ENCODE data around the gene POMGNT1.

POMGNT1 gene

GRCh38 chr1:46206399-46206798 lies 8.2 kb upstream of the POMGNT1 start:
- FAIRE-seq, result no peak

- no peak for FAIRE-seq
These were observed 7.6 kb upstream of the POMGNT1 start for GRCh38 chr1:46205791-46206190.

- FAIRE-seq, result no peak
These were observed 6.9 kb upstream of the POMGNT1 start for GRCh38 chr1:46205141-46205540.

- no peak for FAIRE-seq
These were observed 6.1 kb upstream of the POMGNT1 start for GRCh38 chr1:46204406-46204742.

GRCh38 chr1:46203738-46204405 lies 5.6 kb upstream of the POMGNT1 start:
- no peak for FAIRE-seq

- FAIRE-seq, result no peak
These were observed 1.1 kb upstream of the POMGNT1 start for GRCh38 chr1:46199233-46199749.

GRCh38 chr1:46197560-46197963 lies 672 bp downstream of the POMGNT1 start:
- no peak for FAIRE-seq

- no peak for FAIRE-seq
These were observed 1.6 kb downstream of the POMGNT1 start for GRCh38 chr1:46196609-46197008.

GRCh38 chr1:46194641-46195193 lies 3.5 kb downstream of the POMGNT1 start:
- FAIRE-seq, result no peak

GRCh38 chr1:46193984-46194570 lies 4.2 kb downstream of the POMGNT1 start:
- no peak for FAIRE-seq

- FAIRE-seq, result no peak
These were observed 4.9 kb downstream of the POMGNT1 start for GRCh38 chr1:46193285-46193684.

GRCh38 chr1:46192171-46192570 lies 6.1 kb downstream of the POMGNT1 start:
- FAIRE-seq, result no peak

GRCh38 chr1:46191033-46191701 lies 7.1 kb downstream of the POMGNT1 start:
- no peak for FAIRE-seq

- FAIRE-seq, result no peak
These were observed 7.7 kb downstream of the POMGNT1 start for GRCh38 chr1:46190539-46190938.

- no peak for FAIRE-seq
These were observed 9.8 kb downstream of the POMGNT1 start for GRCh38 chr1:46188295-46189030.

GRCh38 chr1:46187106-46187869 lies 10.9 kb downstream of the POMGNT1 start:
- no peak for FAIRE-seq

- no peak for FAIRE-seq
These were observed 12.2 kb downstream of the POMGNT1 start for GRCh38 chr1:46186076-46186475.

GRCh38 chr1:46184920-46185658 lies 13.1 kb downstream of the POMGNT1 start:
- FAIRE-seq, result no peak

- FAIRE-seq, result no peak
These were observed 14.2 kb downstream of the POMGNT1 start for GRCh38 chr1:46183926-46184557.

GRCh38 chr1:46183079-46183847 lies 15.0 kb downstream of the POMGNT1 start:
- FAIRE-seq, result no peak
